ENCODE results near the gene RRP9.
"Not testable (repeated sequence)": the region's sequence is repeated elsewhere in the genome, so short reads cannot be mapped to it uniquely, and the experiment has no call there.

The RRP9 gene

GRCh38 chr3:51904034-51904823 is 37.5 kb downstream of the RRP9 start:
- DNase-seq (ENCODE audit: low read depth in 2 of 2), result no peak

- DNase-seq (ENCODE audit: low read depth in 2 of 2), result not testable (repeated sequence)
Observed at GRCh38 chr3:51902361-51902760, 39.3 kb downstream of the RRP9 start.

GRCh38 chr3:51900043-51900442 is 41.7 kb downstream of the RRP9 start:
- not testable (repeated sequence) for DNase-seq (ENCODE audit: low read depth in 2 of 2)

- no peak for DNase-seq (ENCODE audit: low read depth in 2 of 2)
Observed at GRCh38 chr3:51897391-51897790, 44.3 kb downstream of the RRP9 start.

GRCh38 chr3:51896607-51897305 is 44.9 kb downstream of the RRP9 start:
- no peak for DNase-seq (ENCODE audit: low read depth in 2 of 2)

DNA sequence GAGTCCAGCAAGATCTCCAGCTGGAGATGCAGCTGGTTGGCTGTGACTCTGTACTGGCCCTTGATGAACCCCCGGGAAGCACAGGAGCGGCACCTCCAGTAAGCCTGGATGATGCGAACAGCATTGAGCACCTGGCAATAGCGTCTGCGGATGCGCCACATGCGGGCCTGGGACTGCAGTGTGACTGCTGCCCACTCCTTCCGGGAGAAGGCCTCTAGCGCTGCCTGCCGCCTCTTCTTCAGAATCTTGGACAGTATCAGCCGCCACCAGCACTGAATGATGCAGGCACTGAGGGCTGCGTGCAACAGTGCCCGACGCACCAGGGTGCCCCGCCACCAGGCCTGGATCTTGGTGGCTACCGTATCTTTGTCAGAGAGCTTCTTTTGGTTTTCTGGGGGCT is 46.8 kb downstream of the RRP9 start:
- DNase-seq (ENCODE audit: low read depth in 2 of 2), result no peak

DNA sequence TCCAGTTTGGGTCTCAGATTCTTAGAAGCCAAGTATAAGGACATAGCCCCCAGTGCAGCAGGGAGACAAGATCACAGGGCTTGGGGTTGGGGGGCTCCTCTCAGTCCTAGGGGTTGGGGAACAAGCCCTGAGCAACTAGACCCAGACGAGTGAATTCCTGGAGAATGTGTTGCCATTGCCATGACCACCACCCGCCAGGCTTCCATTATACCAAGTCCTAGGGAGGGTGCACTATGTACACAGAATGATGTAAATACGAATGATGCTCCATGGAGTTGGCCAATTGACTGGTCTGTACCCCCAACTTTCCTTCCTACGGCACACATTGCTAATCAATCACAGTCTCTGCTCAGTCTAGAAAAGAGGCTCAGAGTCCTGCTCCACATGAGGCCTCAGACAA is 47.3 kb downstream of the RRP9 start:
- DNase-seq (ENCODE audit: low read depth in 2 of 2), result no peak

- no peak for DNase-seq (ENCODE audit: low read depth in 2 of 2)
Observed at GRCh38 chr3:51891242-51892039, 50.3 kb downstream of the RRP9 start.

DNA sequence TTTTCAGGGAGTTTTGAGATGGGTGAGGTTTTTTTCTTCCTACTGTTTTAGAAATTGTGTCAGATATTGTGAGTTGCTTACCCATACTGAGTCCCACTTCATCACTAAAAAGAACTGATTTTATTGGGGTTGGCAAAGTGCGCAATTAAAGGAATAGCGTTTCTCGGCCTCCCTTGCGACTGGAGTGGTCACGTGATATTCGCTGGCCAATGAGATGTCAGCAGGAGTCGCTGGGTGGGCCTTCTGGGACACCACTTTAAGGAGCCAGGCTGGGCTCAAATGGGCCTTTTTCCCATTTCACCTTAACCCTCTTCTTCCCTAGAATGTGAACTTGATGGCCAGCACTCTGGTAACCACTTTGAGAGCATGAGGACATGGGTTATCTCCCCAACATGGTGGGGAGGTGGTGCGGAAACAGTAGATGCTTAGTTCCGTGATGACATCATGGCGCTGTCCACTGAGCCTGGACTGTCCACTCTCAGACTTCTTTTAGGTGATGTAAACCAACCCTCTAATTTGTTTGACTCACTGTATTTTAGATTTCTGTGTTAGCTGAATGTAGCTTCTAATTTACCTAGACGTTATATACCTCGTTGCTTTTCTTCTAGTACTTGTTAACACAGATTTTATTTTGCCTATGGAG is 53.1 kb downstream of the RRP9 start:
- DNase-seq (ENCODE audit: low read depth in 2 of 2), result no peak

- DNase-seq (ENCODE audit: low read depth in 2 of 2), result no peak
Observed at GRCh38 chr3:51887620-51888019, 54.1 kb downstream of the RRP9 start.

GRCh38 chr3:51886447-51886846 is 55.3 kb downstream of the RRP9 start:
- DNase-seq (ENCODE audit: low read depth in 2 of 2), result no peak

Data from stimulated activated CD8-positive, alpha-beta memory T cell treated with anti-CD3 and anti-CD28 coated beads, Interleukin-2, amount 100 ng/mL, for 1 hour (primary cell).